Measurements from ENCODE around the gene SSBP3. TPM values are rescaled to one million over a fixed set of nuclear protein-coding genes. Genes with fewer than 3 reads are reported as not detected.

Gene SSBP3
- total RNA-seq, 4 donors from 2014 or later = 19.0 to 35.2 (median 33.4) TPM

DNA sequence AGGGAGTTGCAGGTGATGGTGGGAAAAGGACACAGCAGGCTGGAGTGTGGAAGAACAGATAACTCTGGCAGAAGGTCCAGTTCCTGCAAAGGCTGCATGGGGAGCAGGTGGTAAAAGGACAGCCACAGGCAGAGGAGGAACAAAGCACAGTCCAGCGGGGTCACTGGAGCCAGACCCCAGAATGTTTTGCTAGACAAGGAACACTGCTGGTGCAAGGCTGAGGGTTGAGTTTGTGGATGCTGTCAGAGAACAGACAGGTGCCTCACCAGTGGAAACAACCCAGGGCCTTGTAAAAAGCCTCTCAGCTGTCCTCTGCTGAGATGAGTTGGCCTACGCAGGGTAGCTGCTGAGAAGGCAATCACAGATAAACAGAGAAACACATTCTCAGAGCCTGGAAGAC, 101.7 kb downstream of the SSBP3 start:
- H3K4me3 ChIP-seq = no peak overlapping the region
- DNase-seq = no peak
- no peaks in the 10 kb centered on the region for H3K27me3 ChIP-seq
- H3K27ac ChIP-seq = no peak overlapping the region
- peaks cover 0 to 18% (median 4%) of the 10 kb centered on the region in 4 donors for H3K4me1 ChIP-seq
- no peaks in the 10 kb centered on the region for H3K9me3 ChIP-seq
- no peaks in the 10 kb centered on the region for H3K36me3 ChIP-seq
- TF ChIP-seq, protein P1, sequence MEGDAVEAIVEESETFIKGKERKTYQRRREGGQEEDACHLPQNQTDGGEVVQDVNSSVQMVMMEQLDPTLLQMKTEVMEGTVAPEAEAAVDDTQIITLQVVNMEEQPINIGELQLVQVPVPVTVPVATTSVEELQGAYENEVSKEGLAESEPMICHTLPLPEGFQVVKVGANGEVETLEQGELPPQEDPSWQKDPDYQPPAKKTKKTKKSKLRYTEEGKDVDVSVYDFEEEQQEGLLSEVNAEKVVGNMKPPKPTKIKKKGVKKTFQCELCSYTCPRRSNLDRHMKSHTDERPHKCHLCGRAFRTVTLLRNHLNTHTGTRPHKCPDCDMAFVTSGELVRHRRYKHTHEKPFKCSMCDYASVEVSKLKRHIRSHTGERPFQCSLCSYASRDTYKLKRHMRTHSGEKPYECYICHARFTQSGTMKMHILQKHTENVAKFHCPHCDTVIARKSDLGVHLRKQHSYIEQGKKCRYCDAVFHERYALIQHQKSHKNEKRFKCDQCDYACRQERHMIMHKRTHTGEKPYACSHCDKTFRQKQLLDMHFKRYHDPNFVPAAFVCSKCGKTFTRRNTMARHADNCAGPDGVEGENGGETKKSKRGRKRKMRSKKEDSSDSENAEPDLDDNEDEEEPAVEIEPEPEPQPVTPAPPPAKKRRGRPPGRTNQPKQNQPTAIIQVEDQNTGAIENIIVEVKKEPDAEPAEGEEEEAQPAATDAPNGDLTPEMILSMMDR (IDR thresholded peaks at IDR 0.05) = no peak
- no peak for TF ChIP-seq POLR2A (IDR thresholded peaks at IDR 0.05)

DNA sequence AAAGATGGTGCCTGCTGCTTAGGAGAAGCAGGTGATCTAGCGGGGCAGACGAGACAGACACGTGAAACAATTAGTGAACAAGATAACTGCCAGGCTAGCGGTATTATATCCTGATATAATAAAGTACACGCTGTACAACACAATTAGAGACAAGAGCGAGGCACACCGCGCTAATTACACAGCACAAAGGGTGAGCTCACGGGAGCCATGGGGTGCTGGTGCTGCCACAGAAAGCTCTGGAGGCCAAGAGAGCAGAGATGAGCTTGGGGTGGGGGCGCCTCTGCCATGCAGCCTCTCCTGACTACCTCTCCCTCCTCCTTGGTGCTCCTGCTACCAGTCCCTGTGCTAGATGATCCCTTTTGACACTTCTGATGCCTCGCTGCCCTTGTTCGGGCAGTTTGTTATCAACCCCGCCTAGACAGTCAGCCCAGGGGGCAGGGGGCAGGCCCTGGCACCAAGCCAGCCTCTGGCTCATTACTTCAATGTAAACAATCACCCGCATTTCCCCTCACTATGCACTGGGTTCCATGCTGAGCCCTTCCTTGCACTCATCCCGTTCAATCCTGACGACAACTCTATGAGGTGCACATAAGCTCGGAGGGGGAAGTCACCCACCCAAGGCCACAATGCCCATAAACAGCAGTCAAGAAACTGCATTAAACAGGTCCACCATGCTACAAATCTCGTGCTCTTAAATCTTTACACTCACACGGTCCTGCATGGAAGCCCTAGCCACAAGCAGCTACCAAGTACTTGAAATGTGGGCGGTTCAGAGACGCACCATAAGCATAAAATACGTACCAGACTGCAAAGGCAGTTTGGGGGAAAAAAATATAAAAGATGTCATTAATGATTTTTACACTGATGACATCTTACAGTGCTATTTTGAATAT, 103.0 kb downstream of the SSBP3 start:
- H3K27me3 ChIP-seq = no peaks in the 10 kb centered on the region
- TF ChIP-seq, protein P1 (IDR thresholded peaks at IDR 0.05) = no peak
- no peak for TF ChIP-seq POLR2A (IDR thresholded peaks at IDR 0.05)
- no peak overlapping the region for H3K4me3 ChIP-seq
- H3K27ac ChIP-seq = no peak overlapping the region
- H3K4me1 ChIP-seq = peaks cover 0 to 31% (median 9%) of the 10 kb centered on the region in 4 donors
- no peaks in the 10 kb centered on the region for H3K9me3 ChIP-seq
- no peak for DNase-seq
- H3K36me3 ChIP-seq = no peaks in the 10 kb centered on the region

DNA sequence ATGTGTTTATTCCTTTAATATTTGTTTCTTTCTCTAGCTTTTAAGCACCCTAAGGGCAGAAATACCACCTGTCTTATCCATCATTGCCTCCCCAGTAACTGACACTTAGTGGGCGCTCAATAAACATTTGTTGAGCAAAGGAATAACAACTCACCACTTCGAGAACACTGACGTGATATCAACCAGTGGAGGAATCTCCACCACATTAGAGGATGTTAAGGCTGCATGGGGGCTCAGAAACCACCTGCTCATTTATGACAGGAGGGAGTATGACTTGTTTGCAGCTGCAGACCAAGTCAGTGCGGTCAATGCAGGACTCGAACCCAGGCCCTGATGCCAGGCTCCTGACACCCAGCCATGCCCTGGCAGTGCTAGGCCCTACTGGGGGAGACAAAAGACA, 103.6 kb downstream of the SSBP3 start:
- Histone ChIP-seq H3K27me3 (no peaks in the 10 kb centered on the region), H3K27ac (no peak overlapping the region), H3K4me3 (no peak overlapping the region), H3K36me3 (no peaks in the 10 kb centered on the region), H3K9me3 (no peaks in the 10 kb centered on the region), H3K4me1 (peaks cover 0 to 37% (median 12%) of the 10 kb centered on the region in 4 donors)
- TF ChIP-seq, protein P1 (IDR thresholded peaks at IDR 0.05) = no peak
- no peak for TF ChIP-seq POLR2A (IDR thresholded peaks at IDR 0.05)
- no peak for DNase-seq

DNA sequence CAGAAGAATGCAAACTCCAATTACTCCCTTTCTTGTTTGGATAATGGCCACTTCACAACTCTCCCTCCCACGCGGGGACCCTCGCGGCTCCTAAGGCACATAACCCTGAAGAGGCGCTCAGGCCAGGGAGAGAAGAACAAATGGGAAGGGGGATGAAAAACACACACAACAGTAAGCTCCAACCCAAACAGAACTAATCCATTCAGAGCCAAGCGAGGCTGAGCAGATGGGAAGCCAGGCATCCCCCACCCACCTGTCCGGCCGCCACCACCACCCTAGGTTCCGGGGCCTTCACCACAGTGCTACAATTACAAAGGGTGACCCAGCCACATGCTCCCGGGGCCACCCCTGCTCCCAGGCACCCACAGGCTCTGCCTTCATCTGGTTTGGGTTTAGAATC, 104.7 kb downstream of the SSBP3 start:
- no peaks in the 10 kb centered on the region for H3K36me3 ChIP-seq
- H3K27ac ChIP-seq = no peak overlapping the region
- no peak for DNase-seq
- no peaks in the 10 kb centered on the region for H3K9me3 ChIP-seq
- TF ChIP-seq, protein P1 (IDR thresholded peaks at IDR 0.05) = no peak
- TF ChIP-seq POLR2A (IDR thresholded peaks at IDR 0.05) = no peak
- no peak overlapping the region for H3K4me3 ChIP-seq
- H3K27me3 ChIP-seq = no peaks in the 10 kb centered on the region
- peaks cover 0 to 43% (median 12%) of the 10 kb centered on the region in 4 donors for H3K4me1 ChIP-seq

DNA sequence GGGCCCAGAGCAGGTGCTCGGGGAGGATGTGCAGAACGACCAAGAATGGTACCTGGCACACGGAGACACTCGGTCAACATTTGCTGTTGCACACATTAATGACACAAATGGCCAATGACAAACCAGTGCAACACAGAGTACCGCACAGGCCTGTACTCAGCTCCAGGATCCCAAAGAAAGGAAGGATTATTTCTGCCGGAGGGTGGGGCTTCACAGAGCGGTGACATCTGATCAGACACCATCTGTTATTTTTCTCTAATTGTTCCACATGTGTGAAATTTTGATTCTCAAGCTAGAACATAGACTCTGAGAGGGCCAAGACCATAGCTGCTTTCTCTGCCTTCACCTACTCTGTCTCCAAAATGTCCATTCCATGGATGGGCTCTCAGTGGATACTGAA, 105.8 kb downstream of the SSBP3 start:
- H3K9me3 ChIP-seq = no peaks in the 10 kb centered on the region
- no peak overlapping the region for H3K27ac ChIP-seq
- TF ChIP-seq, protein P1 (IDR thresholded peaks at IDR 0.05) = no peak
- TF ChIP-seq POLR2A (IDR thresholded peaks at IDR 0.05) = no peak
- no peak overlapping the region for H3K4me3 ChIP-seq
- H3K27me3 ChIP-seq = no peaks in the 10 kb centered on the region
- no peaks in the 10 kb centered on the region for H3K36me3 ChIP-seq
- peaks cover 0 to 49% (median 12%) of the 10 kb centered on the region in 4 donors for H3K4me1 ChIP-seq
- DNase-seq = no peak
